NCI-H524 (cell line): ENCODE data around the gene SUSD1.

Source experiments
- DNase-seq, 2 experiments: peaks; one replicate each; lab custom pipeline; 2025; lab: John Stamatoyannopoulos, UW

SUSD1 gene

GRCh38 chr9:112065806-112066606, 109.1 kb downstream of the SUSD1 start:
- DNase-seq, result no peak

DNA sequence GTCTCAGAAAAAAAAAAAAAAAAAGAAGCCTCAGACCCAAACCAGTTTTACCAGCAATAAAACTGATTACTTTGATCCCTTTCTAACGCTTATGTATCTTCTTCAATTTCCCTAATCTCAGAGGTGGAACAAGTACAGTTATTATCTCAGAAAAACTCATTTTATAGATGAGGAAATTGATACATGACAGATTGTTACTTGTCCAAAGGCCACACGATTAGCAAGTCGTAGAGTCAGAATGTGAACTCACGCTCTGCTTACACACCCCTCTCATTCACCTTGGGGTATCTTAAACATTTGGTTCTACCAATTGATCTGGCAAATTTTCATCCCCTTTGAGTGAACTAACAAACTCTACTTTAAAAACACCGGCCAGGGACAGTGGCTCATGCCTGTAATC, 110.2 kb downstream of the SUSD1 start:
- DNase-seq, result no peak

GRCh38 chr9:112063586-112063985, 111.5 kb downstream of the SUSD1 start:
- DNase-seq, result no peak

DNA sequence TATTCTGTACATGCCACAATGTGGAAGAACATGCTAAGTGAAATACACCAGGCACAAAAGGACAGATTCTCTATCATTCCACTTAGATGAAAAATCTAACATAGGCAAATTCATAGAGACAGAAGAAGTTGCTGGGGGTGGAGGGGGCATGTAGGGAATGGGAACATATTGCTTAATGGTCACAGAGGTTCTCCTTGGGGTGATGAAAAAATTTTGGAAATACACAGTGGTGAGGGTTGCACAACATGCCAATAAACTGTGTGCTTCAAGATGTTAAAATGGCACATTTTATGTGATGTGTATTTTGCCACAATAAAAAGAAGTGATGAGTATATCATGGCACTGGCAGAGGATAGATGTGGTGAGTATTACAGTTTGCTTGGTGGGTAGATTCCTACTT, 111.9 kb downstream of the SUSD1 start:
- no peak for DNase-seq

DNA sequence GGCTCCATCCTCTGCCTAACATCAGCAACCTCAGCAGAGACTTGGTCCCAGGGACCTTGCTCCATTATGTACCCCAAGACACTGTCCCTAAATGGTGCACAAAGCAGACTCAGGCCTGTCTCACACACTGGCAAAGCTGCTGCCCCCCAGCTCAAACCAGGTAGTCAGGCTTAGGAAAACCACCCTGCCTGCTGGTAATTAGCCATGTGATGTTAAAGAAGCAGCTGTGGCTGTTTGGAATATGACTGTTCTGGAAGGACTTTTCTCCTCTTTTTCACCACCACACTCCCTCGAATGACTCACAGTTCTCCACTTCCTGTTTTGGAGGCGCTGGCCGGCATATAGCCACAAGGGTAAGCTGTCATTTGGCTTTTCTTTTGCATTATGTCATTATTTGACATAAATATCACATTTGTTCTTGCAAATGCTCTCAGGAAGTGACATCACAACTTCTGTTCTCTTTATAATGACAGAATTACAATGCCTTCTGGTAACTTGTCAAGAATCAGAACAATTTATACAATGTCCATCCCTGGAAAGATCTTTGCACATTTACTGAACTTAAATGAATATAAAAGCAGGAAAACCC, 113.9 kb downstream of the SUSD1 start:
- DNase-seq, result peak; percentile 11 to 54

GRCh38 chr9:112059966-112060320, 115.2 kb downstream of the SUSD1 start:
- no peak for DNase-seq

DNA sequence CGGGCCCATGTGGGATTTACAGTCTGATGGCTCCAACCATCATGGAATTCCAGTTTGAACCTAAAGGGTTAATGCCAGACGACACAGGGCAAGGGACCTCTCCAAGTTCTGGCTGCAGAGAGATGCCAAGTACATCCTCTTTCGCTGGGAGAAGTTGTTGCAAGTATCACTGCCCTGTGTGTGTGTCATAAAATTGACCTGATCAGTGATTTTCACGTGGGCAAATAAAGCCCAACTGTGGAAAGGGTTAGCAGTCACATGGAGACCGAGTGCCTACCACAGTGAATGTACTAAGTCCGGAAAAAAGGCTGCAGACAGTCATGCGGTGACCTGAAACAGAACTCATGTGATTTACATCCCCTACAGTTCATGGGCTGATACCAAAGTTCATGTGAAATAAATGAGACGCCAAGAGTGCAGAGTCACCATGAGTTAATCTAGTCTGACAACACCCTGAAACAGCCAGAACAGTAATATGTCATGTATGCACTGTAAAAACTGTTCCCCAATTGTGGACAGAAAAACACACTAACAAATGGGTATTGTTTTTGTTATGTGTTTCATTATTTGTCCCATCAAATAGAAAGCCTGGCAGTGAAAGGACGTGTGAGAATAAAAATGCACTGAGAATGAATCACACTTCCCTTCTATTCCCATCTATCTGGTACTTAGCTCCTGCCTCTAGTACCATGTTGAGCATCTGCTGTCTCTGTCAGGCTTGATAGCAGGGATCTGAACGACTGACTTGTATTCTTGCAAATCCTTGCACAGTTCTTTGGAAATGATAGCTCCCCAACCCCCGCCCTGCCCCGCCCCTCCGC, 115.7 kb downstream of the SUSD1 start:
- no peak for DNase-seq

DNA sequence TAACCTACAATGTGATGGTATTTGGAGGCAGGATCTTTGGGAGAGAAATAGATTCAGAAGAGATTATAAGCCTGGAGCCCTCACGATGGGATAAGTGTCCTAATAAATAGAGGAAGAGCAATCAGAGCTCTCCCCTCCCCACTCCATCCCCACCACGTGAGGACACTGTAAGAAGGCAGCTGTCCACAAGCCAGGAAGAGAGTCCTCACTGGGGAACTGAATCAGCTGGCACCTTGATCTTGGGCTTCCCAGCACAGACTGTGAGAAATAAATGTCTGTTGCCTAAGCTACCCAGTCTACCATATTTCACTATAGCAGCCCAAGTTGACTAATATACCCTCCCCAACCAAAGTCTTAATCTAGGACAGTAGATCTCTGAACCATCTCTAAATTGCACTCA, 118.1 kb downstream of the SUSD1 start:
- DNase-seq, result no peak

DNA sequence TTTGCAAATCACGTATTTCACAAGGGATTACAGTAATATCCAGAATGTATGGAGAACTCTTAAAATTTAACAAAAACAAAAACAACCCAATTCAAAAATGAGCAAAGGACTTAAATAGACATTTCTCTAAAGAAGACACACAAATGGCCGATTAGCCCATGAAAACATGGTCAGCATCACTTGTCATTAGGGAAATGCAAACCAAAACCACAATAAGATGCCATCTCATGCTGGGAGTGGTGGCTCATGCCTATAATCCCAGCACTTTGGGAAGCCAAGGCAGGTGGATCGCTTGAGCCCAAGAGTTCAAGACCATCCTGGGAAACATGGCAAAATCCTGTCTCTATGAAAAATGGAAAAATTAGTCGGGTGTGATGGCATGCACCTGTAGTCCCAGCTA, 120.2 kb downstream of the SUSD1 start:
- DNase-seq, result no peak

DNA sequence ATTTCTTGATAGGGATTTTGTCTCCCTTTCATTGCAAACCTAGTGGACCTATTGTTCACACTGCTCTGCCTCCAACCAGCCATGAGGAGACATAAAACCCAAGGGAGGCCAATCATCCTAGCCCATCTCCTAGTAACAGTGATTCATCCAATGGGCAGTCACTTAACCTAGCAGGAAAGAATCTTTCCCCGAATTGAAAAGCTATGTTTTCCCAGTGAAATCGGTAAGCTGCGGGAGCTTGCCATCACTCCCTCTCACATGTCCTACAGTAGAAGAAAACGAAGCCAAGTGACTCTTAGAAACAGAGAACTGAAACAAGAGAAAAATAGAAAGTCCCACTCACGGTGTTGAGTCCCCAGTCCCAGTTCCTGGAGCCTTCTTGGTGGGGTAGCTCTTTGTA, 123.3 kb downstream of the SUSD1 start:
- DNase-seq, result no peak

DNA sequence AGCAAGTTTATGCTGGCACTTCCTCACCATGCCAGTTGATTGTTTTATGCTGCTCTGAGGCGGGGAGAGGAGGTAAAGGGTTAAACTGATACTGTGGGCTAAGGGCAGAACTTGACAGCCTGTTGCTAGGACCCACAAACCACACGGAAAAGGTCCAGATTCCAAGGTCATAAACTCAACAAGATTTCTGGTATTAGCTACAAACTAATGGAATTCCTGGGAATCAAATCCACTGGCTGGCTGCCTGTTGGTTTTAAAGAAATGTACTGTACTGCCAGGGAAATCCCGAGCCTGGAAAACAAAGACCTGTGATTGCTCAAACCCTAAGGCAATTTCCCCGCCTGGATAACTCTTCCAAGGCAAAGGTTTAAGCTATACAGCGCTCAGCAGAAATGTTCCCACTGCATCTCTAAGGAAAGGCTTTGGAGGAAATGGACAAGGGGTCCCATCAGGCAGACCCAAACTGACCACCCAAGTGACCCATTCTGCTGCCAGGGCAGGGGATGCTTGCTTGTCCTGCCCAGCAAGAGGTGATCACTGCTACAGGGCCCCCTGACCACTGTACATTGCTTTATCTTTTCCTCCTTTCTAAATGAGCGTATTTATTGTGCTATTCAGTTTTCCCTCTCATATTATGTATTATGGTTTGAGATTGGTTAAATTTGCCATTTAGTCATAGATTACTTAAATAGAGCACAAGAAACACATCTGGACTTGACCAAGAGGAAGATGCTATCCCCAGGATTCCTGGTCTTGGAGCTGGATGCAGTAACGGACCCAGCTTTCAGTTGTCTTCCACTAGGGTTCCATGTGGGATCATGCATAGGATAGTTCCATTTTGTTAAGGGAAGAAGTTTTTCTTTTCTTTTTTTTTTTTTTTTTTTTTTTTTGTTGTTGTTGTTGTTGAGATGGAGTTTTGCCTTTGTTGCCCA, 124.3 kb downstream of the SUSD1 start:
- DNase-seq, result no peak

GRCh38 chr9:112049811-112050516, 125.1 kb downstream of the SUSD1 start:
- DNase-seq, result no peak

DNA sequence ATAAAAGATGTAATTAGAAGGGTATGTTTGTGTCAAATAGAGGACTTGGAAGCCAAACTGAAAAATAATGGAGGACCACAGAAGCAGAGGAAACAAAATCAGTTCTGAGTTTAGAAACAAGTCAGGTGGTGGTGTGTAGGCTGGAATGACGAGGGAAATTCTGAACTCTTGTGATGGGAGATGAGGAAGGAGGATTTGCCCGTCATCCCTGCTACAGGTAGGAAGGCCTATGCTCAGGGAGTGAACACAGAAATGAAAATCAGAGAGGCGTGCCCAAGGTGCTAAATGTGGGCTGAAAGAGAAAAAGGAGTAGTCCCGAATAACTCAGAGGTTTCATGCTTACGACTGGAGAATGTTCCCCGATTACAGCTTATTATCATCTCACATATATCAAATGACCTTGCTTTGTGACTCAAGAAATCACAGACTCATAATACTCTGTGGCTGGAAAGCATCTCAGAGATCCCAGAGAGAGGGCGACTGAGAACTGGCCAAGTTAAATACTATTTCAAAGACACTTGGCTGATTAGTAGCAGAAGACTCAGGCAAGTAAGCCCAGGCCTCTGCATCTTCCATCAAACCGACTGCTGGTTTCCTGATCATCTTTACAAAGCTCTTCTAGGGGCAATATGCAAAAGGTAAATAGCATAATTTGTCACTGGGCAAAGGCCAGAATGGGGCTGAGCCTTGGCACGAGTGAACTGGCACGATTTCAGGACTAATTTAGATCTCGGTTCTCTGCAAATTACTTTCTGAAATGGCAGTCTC, 126.0 kb downstream of the SUSD1 start:
- DNase-seq, result no peak

DNA sequence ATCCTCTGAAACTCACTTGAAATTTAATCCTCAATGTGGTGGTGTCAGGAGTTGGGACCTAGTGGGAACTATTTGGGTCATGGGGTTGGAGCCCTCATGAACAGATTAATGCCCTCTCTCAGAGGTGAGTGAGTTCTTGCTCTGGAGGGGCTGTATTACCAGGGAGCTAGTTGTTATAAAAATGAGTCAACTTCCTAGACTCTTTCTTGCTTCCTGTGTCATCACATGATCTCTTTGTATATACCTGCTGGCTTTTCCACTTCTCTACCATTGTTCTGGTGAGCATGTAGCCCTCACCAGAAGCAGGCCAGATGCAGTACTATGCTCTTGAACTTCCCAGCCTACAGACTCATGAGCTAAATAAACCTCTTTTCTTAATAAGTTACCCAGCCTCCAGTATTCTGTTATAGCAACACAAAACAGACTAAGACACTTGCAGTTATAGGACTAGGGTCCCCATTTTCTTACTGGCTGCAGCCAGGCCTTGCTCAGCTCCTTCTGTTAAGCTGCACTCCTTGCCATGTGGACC, 127.5 kb downstream of the SUSD1 start:
- no peak for DNase-seq

- no peak for DNase-seq
Observed at GRCh38 chr9:112046181-112046580, 128.9 kb downstream of the SUSD1 start.

DNA sequence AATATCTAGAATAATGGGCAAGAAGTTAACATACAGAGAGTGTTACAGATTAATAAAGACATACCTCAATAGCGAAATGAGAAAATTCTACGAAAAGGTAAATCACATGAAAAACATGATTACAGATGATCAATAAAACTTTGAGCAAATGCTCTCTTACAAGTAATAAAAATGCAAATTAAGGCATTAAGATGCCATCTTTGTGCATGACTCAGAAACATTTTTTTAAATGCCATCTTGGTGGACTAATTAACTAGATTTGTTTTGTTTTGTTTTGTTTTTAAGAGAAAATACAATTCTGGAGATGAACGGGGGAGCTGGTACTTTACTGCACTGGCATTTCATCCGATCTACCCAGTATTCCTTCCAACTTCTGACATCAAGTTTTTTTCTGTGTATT, 130.2 kb downstream of the SUSD1 start:
- no peak for DNase-seq

DNA sequence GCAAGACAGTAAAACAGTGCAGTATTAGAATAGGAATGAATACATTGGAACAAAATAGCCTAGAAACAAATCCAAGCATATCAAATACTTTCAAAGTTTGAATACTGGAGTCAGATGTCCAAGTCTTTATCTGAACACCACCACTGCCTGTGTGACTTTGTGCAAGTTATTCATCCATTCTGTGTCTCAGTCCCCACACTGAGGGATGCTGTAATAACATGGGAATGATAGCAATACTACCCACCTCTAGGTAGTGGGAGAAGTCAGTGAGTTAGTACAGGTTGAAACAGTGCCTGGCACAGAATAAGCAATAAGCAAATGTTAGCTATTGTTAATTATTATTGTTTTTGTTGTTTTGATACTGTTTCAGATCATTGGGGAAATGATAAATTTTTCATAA, 130.9 kb downstream of the SUSD1 start:
- no peak for DNase-seq

GRCh38 chr9:112043423-112043822, 131.7 kb downstream of the SUSD1 start:
- DNase-seq, result no peak

- DNase-seq, result no peak
Observed at GRCh38 chr9:112042769-112043168, 132.3 kb downstream of the SUSD1 start.

GRCh38 chr9:112042244-112042638, 132.9 kb downstream of the SUSD1 start:
- DNase-seq, result no peak
